Neural progenitor cell (in vitro differentiated cells): ENCODE data around the gene TACC3. TPM values are rescaled to one million over a fixed set of nuclear protein-coding genes. Genes with fewer than 3 reads are reported as not detected.
A peak's percentile ranks its signal among the peaks of the same experiment; 100 is the strongest.

ENCODE experiments used
- DNase-seq: peaks from one replicate; pipeline ENCODE4 v3.0.0-alpha.2; 2016; ENCODE audit warnings: low spot score
- H2AFZ ChIP-seq: fragments of 200-600 bp; sonication (generic); replicated peaks from 2 replicates; pipeline ENCODE4 v1.6.1; 2016; ENCODE audit warnings: antibody characterized with exemption
- H3F3A ChIP-seq: fragments of 200-600 bp; sonication (generic); 2 replicates; pipeline ENCODE4 v1.6.1; 2016; ENCODE audit warnings: antibody characterized with exemption, low read depth
- H3K27ac ChIP-seq: fragments of 200-600 bp; sonication (generic); 2 replicates; pipeline ENCODE4 v1.5.1; 2016; ENCODE audit warnings: mild to moderate bottlenecking
- H3K27me3 ChIP-seq: fragments of 200-600 bp; sonication (generic); 2 replicates; pipeline ENCODE4 v1.6.1; 2016; ENCODE audit warnings: mild to moderate bottlenecking, moderate library complexity
- H3K36me3 ChIP-seq: fragments of 200-600 bp; sonication (generic); 2 replicates; pipeline ENCODE4 v1.5.1; 2016
- H3K4me1 ChIP-seq: fragments of 200-600 bp; sonication (generic); 2 replicates; pipeline ENCODE4 v1.6.1; 2016; ENCODE audit warnings: mixed run types
- H3K4me2 ChIP-seq: fragments of 200-600 bp; sonication (generic); 2 replicates; pipeline ENCODE4 v1.6.1; 2016
- H3K4me3 ChIP-seq: fragments of 200-600 bp; sonication (generic); 2 replicates; pipeline ENCODE4 v1.5.1; 2016
- H3K79me2 ChIP-seq: fragments of 200-600 bp; sonication (generic); 2 replicates; pipeline ENCODE4 v1.6.1; 2016; ENCODE audit warnings: low read depth
- H3K9ac ChIP-seq: fragments of 200-600 bp; sonication (generic); 2 replicates; pipeline ENCODE4 v1.6.1; 2016
- H3K9me3 ChIP-seq: fragments of 200-600 bp; sonication (generic); 2 replicates; pipeline ENCODE4 v1.5.1; 2016; ENCODE audit warnings: low read depth
- H4K20me1 ChIP-seq: fragments of 200-600 bp; sonication (generic); 2 replicates; pipeline ENCODE4 v1.6.1; 2016; ENCODE audit warnings: low read depth
- H3K27ac Mint-ChIP-seq: 3 replicates; pipeline ENCODE4 v1.8.0; 2021; ENCODE audit warnings: mixed read lengths
- H3K27me3 Mint-ChIP-seq: 2 replicates; pipeline ENCODE4 v1.8.0; 2022; ENCODE audit warnings: low read depth, mild to moderate bottlenecking, inconsistent platforms, moderate library complexity, mixed read lengths; ENCODE audit not compliant: insufficient read depth
- H3K36me3 Mint-ChIP-seq: 3 replicates; pipeline ENCODE4 v1.8.0; 2021; ENCODE audit warnings: mixed read lengths
- H3K4me1 Mint-ChIP-seq: 3 replicates; pipeline ENCODE4 v1.8.0; 2021; ENCODE audit warnings: mixed read lengths
- H3K4me3 Mint-ChIP-seq: 3 replicates; pipeline ENCODE4 v1.8.0; 2021; ENCODE audit warnings: mild to moderate bottlenecking, moderate library complexity, mixed read lengths
- H3K9me3 Mint-ChIP-seq: 3 replicates; pipeline ENCODE4 v1.8.0; 2020; ENCODE audit warnings: mixed read lengths
- CTCF ChIP-seq: fragments of 200-600 bp; sonication (generic); IDR thresholded peaks from 2 replicates; pipeline ENCODE4 v1.5.1; 2017; ENCODE audit warnings: antibody characterized with exemption, mild to moderate bottlenecking
- EZH2 ChIP-seq: fragments of 200-600 bp; sonication (generic); IDR thresholded peaks from 2 replicates; pipeline ENCODE4 v1.6.1; 2017; ENCODE audit warnings: antibody characterized with exemption, mild to moderate bottlenecking, moderate library complexity
- EZH2phosphoT487 ChIP-seq: fragments of 200-600 bp; sonication (generic); IDR thresholded peaks from 2 replicates; pipeline ENCODE4 v1.6.1; 2017; ENCODE audit warnings: antibody characterized with exemption
- total RNA-seq: library from RNA; depleted of rRNA; stranded (reverse); fragments of >200 nt; gene quantifications from 2 replicates; pipeline ENCODE4 v1.2.3, GENCODE V29; 2015; ENCODE audit warnings: low replicate concordance

Gene TACC3
- total RNA-seq, 1 donor from 2014 or later, result 68.4 TPM

- Histone ChIP-seq H3K4me2 (no peak overlapping the region), H3K9me3 (no peaks in the 10 kb centered on the region), H3K27me3 (peaks cover 6% of the 10 kb centered on the region), H3K27ac (no peak overlapping the region), H3K4me3 (no peak overlapping the region), H4K20me1 (peaks cover 27% of the 10 kb centered on the region), H3K36me3 (no peaks in the 10 kb centered on the region), H3F3A (peaks cover 37% of the 10 kb centered on the region), H3K9ac (no peak overlapping the region), H3K79me2 (no peaks in the 10 kb centered on the region), H3K4me1 (peaks cover 10% of the 10 kb centered on the region), H2AFZ (no peak overlapping the region)
- Mint-ChIP-seq H3K36me3 (peaks cover 17% of the 10 kb centered on the region), H3K4me3 (no peak overlapping the region), H3K27me3 (peaks cover 2% of the 10 kb centered on the region), H3K9me3 (no peaks in the 10 kb centered on the region), H3K4me1 (no peaks in the 10 kb centered on the region), H3K27ac (no peak overlapping the region)
- no peak for DNase-seq
- TF ChIP-seq EZH2 (no peak), CTCF (no peak), EZH2phosphoT487 (no peak)
These were observed 23.8 kb downstream of the TACC3 start for GRCh38 chr4:1745165-1745564.

- no peaks in the 10 kb centered on the region for H3K9me3 ChIP-seq
- peaks cover 15% of the 10 kb centered on the region for H3K36me3 Mint-ChIP-seq
- H3K4me2 ChIP-seq, result no peak overlapping the region
These were observed 24.4 kb downstream of the TACC3 start for GRCh38 chr4:1745697-1746096.

GRCh38 chr4:1746265-1746691, 25.0 kb downstream of the TACC3 start:
- H4K20me1 ChIP-seq, result peaks cover 24% of the 10 kb centered on the region
- H3K27me3 Mint-ChIP-seq, result peaks cover 2% of the 10 kb centered on the region
- no peaks in the 10 kb centered on the region for H3K9me3 ChIP-seq
- peaks cover 37% of the 10 kb centered on the region for H3F3A ChIP-seq
- no peak overlapping the region for H3K4me2 ChIP-seq
- H3K79me2 ChIP-seq, result no peaks in the 10 kb centered on the region
- no peak overlapping the region for H3K4me3 ChIP-seq
- H2AFZ ChIP-seq, result no peak overlapping the region
- no peak overlapping the region for H3K27ac ChIP-seq
- H3K9ac ChIP-seq, result no peak overlapping the region
- H3K4me3 Mint-ChIP-seq, result no peak overlapping the region
- peaks cover 10% of the 10 kb centered on the region for H3K4me1 ChIP-seq
- H3K27me3 ChIP-seq, result peaks cover 6% of the 10 kb centered on the region
- peaks cover 3% of the 10 kb centered on the region for H3K4me1 Mint-ChIP-seq
- no peaks in the 10 kb centered on the region for H3K36me3 ChIP-seq
- peaks cover 12% of the 10 kb centered on the region for H3K36me3 Mint-ChIP-seq
- no peak overlapping the region for H3K27ac Mint-ChIP-seq
- H3K9me3 Mint-ChIP-seq, result no peaks in the 10 kb centered on the region
- DNase-seq, result peak; percentile 91
- no peak for TF ChIP-seq EZH2phosphoT487
- TF ChIP-seq EZH2, result no peak
- TF ChIP-seq CTCF, result peak; percentile 95

More at GRCh38 chr4:1745697-1746096, 24.4 kb downstream of the TACC3 start:
- H3K4me3 Mint-ChIP-seq, result no peak overlapping the region
- TF ChIP-seq CTCF (no peak), EZH2 (no peak), EZH2phosphoT487 (no peak)
- peaks cover 1% of the 10 kb centered on the region for H3K4me1 Mint-ChIP-seq
- Histone ChIP-seq H4K20me1 (peaks cover 27% of the 10 kb centered on the region), H3F3A (peaks cover 37% of the 10 kb centered on the region), H3K27me3 (peaks cover 6% of the 10 kb centered on the region), H3K9ac (no peak overlapping the region), H2AFZ (no peak overlapping the region), H3K27ac (no peak overlapping the region), H3K36me3 (no peaks in the 10 kb centered on the region), H3K4me1 (peaks cover 10% of the 10 kb centered on the region), H3K4me3 (no peak overlapping the region), H3K79me2 (no peaks in the 10 kb centered on the region)
- H3K9me3 Mint-ChIP-seq, result no peaks in the 10 kb centered on the region
- no peak overlapping the region for H3K27ac Mint-ChIP-seq
- DNase-seq, result no peak
- peaks cover 2% of the 10 kb centered on the region for H3K27me3 Mint-ChIP-seq
